AG04450 (cell line): ENCODE measurements around the gene DLGAP3. TPM values are rescaled to one million over a fixed set of nuclear protein-coding genes. Genes with fewer than 3 reads are reported as not detected.

Experiments
- CTCF ChIA-PET: fragments of 300-600, 350-600 bp; formaldehyde crosslinking; extraction: SDS; loops from one replicate; lab custom pipeline; 2022; ENCODE audit warnings: antibody characterized with exemption, inconsistent platforms; lab: Charles Lee
- POLR2A ChIA-PET: fragments of 350-600 bp; formaldehyde crosslinking; extraction: SDS; loops from one replicate; lab custom pipeline; 2021; ENCODE audit warnings: antibody characterized with exemption, inconsistent platforms; lab: Yijun Ruan, JAX
- DNase-seq: peaks from one replicate; pipeline ENCODE4 v3.0.0-alpha.2; 2011; ENCODE audit warnings: low read depth, low spot score
- H3K27ac ChIP-seq: one replicate; pipeline ENCODE4 v1.5.1; 2012; ENCODE audit warnings: low read depth, low read length, control low read depth
- H3K27me3 ChIP-seq: one replicate; pipeline ENCODE4 v1.6.0; 2012; ENCODE audit warnings: low read length; ENCODE audit not compliant: control insufficient read depth, insufficient read depth
- H3K4me3 ChIP-seq: 2 replicates; pipeline ENCODE4 v1.5.1; 2011; ENCODE audit warnings: mild to moderate bottlenecking, low read depth, low read length, control low read depth
- H3K9me3 ChIP-seq: 2 replicates; pipeline ENCODE4 v1.5.1; 2012; ENCODE audit warnings: low read length; ENCODE audit not compliant: control insufficient read depth, insufficient read depth
- polyA plus RNA-seq: library from polyadenylated mRNA; depleted of rRNA; stranded (reverse); fragments of >200 nt; gene quantifications from 2 replicates; pipeline ENCODE4 v1.2.3, GENCODE V29; 2011
- TF ChIP-seq, protein P1 (sequence below): IDR thresholded peaks from 2 replicates; pipeline ENCODE4 v1.5.1; 2011; ENCODE audit warnings: low read depth, low read length, control low read depth, inconsistent platforms

The DLGAP3 gene
- polyA plus RNA-seq, 1 experiment = not detected

DNA sequence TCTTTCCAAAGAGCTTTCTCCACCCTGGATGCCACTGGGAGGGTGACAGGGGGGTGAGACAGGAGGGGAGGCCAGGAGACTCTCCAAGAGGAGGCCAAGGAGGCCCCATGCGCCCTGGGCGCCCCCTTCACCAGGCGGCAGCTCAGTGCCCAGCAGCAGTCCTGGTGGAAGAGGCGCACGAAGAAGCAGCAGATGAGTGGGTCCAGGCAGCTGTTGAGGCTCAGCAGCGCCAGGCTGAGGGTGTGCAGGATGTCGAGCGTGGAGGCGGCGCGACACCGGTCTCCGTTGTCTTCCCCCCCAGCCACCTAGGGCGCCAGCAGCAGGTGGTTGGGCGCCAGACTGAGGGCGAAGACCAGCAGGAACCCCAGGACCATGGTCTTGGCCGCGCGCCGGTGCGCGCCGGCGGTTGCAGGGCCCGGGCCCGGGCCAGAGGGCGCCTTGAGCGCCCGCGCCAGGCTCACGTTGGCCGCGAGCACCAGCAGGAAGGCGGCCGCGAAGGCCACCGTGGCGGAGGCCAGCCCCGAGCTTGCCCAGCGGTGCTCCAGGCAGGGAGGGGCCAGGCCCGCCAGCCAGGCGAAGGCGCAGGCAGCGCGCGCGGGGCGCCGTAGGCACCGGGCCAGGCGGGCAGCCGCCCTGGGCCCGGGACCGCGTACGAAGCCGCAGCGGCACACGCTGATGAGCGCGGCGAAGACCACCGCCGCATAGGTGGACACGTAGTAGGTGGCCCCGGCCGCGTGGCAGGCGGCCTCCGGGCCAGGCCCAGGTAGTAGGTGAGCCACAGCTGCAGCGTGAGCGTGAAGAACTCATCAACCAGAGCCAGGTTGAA, 47.1 kb upstream of the DLGAP3 start:
- H3K4me3 ChIP-seq = no peak overlapping the region
- DNase-seq = no peak
- no peaks in the 10 kb centered on the region for H3K27me3 ChIP-seq
- H3K9me3 ChIP-seq = no peaks in the 10 kb centered on the region; the same call in 1 of the 2 replicates
- TF ChIP-seq, protein P1, sequence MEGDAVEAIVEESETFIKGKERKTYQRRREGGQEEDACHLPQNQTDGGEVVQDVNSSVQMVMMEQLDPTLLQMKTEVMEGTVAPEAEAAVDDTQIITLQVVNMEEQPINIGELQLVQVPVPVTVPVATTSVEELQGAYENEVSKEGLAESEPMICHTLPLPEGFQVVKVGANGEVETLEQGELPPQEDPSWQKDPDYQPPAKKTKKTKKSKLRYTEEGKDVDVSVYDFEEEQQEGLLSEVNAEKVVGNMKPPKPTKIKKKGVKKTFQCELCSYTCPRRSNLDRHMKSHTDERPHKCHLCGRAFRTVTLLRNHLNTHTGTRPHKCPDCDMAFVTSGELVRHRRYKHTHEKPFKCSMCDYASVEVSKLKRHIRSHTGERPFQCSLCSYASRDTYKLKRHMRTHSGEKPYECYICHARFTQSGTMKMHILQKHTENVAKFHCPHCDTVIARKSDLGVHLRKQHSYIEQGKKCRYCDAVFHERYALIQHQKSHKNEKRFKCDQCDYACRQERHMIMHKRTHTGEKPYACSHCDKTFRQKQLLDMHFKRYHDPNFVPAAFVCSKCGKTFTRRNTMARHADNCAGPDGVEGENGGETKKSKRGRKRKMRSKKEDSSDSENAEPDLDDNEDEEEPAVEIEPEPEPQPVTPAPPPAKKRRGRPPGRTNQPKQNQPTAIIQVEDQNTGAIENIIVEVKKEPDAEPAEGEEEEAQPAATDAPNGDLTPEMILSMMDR = no peak
- no peak overlapping the region for H3K27ac ChIP-seq
- POLR2A ChIA-PET = interaction anchor here (1.3 kb wide), 1 partner anchor 8 kb away, joined by 5 read pairs; no protein-coding TSS in a partner anchor
- CTCF ChIA-PET = interaction anchor here (0.8 to 1.3 kb wide), 2 partner anchors 117 to 124 kb away, joined by 3 to 5 read pairs; partner anchors contain the start of gene SMIM12

DNA sequence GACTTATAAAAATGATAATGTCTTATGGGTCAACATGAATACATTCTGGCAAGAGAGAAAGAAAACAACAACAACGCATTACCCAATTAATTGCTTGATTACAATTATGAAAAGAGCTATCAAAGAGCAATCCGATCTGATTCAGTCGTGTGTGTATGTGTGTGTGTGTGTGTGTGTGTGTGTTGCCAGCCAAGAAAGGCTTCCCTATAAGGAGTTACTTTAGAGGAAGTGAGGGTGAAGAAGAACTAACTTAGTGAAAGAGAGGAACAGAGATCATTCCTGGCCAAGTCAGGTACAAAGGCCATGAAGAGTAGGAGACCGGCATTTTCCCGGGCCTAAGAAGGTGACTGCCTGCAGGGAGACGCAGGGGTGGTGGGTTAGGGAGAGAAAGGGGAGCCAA, 46.3 kb upstream of the DLGAP3 start:
- H3K9me3 ChIP-seq = no peaks in the 10 kb centered on the region; the same call in 1 of the 2 replicates
- H3K27me3 ChIP-seq = no peaks in the 10 kb centered on the region
- H3K27ac ChIP-seq = no peak overlapping the region
- no peak overlapping the region for H3K4me3 ChIP-seq
- DNase-seq = no peak
- CTCF ChIA-PET = interaction anchor here (0.8 to 1.3 kb wide), 2 partner anchors 116 to 123 kb away, joined by 3 to 5 read pairs; partner anchors contain the start of gene SMIM12
- TF ChIP-seq, protein P1 = no peak
- POLR2A ChIA-PET = interaction anchor here (1.3 kb wide), 1 partner anchor 9 kb away, joined by 5 read pairs; no protein-coding TSS in a partner anchor

GRCh38 chr1:34975338-34975737, 45.9 kb upstream of the DLGAP3 start:
- TF ChIP-seq, protein P1 = no peak
- Histone ChIP-seq H3K4me3 (no peak overlapping the region), H3K27ac (no peak overlapping the region), H3K27me3 (no peaks in the 10 kb centered on the region), H3K9me3 (no peaks in the 10 kb centered on the region; the same call in 1 of the 2 replicates)
- ChIA-PET POLR2A (interaction anchor here (1.3 kb wide), 1 partner anchor 9 kb away, joined by 5 read pairs; no protein-coding TSS in a partner anchor), CTCF (interaction anchor here (0.8 to 1.3 kb wide), 2 partner anchors 116 to 123 kb away, joined by 3 to 5 read pairs; partner anchors contain the start of gene SMIM12)
- no peak for DNase-seq

DNA sequence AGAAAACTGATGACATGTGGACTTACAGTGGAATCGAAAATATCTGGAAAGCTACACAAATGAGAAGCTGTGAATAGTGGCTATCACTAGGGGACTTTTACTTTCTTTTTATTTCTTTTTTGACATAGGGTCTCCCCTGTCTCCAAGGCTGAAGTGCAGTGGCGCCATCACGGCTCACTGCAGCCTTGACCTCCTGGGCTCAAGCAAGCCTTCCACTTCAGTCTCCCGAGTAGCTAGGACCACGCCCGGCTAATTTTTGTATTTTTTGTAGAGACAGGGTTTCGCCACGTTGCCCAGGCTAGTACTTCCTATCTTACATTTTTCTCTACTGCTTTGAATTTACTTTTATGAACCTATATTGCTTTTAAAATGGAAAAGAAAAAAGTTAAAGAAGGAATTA, 45.2 kb upstream of the DLGAP3 start:
- H3K27me3 ChIP-seq = no peaks in the 10 kb centered on the region
- H3K27ac ChIP-seq = no peak overlapping the region
- no peak for DNase-seq
- TF ChIP-seq, protein P1 = no peak
- H3K9me3 ChIP-seq = no peaks in the 10 kb centered on the region; the same call in 1 of the 2 replicates
- CTCF ChIA-PET = no interaction called here
- POLR2A ChIA-PET = no interaction called here
- no peak overlapping the region for H3K4me3 ChIP-seq

- POLR2A ChIA-PET = no interaction called here
- TF ChIP-seq, protein P1 = no peak
- CTCF ChIA-PET = no interaction called here
- DNase-seq = no peak
- no peaks in the 10 kb centered on the region for H3K27me3 ChIP-seq
- no peak overlapping the region for H3K27ac ChIP-seq
- no peak overlapping the region for H3K4me3 ChIP-seq
- peaks cover 4% of the 10 kb centered on the region for H3K9me3 ChIP-seq
Measured at GRCh38 chr1:34973326-34973725, 43.9 kb upstream of the DLGAP3 start.
